ENCODE measurements around the gene KIF5A.
A peak's percentile ranks its signal among the peaks of the same experiment; 100 is the strongest.

DNA sequence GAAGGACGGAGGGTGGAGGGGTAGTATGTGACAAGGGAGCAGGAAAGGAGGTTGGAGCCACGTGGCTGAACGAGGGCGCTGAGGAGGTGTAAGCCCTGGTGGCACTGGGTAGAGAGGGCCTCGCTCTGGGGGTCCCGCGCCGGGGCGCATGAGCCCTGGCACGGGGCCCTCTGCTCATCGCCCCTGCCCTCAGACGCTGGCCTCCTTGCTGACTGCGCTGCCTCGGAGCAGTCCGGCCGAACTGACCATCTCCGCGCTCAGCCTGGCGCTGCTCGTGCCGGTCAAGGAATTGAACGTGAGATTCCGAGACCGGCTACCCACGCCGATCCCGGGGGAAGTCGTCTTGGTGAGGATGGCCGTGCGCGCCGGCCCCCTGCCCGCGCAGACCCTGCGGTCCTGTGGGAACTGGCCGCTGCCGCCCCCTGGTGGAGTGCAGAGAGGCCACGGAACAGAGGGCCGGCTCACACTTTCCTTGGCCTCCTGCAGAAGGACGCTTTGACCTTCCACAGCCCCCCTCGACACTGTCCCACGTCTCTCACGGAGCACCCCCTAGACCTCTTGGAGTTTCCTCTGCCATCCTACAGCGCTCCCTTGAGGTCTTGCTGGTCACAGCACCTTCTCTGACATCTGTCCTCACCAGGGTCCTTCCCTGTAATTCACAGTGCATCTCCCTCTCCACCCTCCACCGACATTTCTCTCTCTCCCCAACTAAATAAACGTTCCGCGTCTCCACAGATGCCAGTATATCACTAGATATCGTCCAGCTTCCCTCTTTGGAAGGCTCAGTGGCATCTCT, 71.9 kb downstream of the KIF5A start:
- TF ChIP-seq, protein P1, sequence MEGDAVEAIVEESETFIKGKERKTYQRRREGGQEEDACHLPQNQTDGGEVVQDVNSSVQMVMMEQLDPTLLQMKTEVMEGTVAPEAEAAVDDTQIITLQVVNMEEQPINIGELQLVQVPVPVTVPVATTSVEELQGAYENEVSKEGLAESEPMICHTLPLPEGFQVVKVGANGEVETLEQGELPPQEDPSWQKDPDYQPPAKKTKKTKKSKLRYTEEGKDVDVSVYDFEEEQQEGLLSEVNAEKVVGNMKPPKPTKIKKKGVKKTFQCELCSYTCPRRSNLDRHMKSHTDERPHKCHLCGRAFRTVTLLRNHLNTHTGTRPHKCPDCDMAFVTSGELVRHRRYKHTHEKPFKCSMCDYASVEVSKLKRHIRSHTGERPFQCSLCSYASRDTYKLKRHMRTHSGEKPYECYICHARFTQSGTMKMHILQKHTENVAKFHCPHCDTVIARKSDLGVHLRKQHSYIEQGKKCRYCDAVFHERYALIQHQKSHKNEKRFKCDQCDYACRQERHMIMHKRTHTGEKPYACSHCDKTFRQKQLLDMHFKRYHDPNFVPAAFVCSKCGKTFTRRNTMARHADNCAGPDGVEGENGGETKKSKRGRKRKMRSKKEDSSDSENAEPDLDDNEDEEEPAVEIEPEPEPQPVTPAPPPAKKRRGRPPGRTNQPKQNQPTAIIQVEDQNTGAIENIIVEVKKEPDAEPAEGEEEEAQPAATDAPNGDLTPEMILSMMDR (IDR thresholded peaks at IDR 0.05; ENCODE audit: insufficient read depth, low read length, poor library complexity, severe bottlenecking) = peak; percentile 63
- TF ChIP-seq EZH2phosphoT487 (conservative IDR thresholded peaks at IDR 0.05; ENCODE audit: low read length) = no peak

Data from SU-DHL-6 (cell line).